Measurements from ENCODE around the gene HSPBP1.
A peak's percentile ranks its signal among the peaks of the same experiment; 100 is the strongest.
"Not testable (repeated sequence)": the region's sequence is repeated elsewhere in the genome, so short reads cannot be mapped to it uniquely, and the experiment has no call there.

Gene HSPBP1, protein sequence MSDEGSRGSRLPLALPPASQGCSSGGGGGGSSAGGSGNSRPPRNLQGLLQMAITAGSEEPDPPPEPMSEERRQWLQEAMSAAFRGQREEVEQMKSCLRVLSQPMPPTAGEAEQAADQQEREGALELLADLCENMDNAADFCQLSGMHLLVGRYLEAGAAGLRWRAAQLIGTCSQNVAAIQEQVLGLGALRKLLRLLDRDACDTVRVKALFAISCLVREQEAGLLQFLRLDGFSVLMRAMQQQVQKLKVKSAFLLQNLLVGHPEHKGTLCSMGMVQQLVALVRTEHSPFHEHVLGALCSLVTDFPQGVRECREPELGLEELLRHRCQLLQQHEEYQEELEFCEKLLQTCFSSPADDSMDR

DNA sequence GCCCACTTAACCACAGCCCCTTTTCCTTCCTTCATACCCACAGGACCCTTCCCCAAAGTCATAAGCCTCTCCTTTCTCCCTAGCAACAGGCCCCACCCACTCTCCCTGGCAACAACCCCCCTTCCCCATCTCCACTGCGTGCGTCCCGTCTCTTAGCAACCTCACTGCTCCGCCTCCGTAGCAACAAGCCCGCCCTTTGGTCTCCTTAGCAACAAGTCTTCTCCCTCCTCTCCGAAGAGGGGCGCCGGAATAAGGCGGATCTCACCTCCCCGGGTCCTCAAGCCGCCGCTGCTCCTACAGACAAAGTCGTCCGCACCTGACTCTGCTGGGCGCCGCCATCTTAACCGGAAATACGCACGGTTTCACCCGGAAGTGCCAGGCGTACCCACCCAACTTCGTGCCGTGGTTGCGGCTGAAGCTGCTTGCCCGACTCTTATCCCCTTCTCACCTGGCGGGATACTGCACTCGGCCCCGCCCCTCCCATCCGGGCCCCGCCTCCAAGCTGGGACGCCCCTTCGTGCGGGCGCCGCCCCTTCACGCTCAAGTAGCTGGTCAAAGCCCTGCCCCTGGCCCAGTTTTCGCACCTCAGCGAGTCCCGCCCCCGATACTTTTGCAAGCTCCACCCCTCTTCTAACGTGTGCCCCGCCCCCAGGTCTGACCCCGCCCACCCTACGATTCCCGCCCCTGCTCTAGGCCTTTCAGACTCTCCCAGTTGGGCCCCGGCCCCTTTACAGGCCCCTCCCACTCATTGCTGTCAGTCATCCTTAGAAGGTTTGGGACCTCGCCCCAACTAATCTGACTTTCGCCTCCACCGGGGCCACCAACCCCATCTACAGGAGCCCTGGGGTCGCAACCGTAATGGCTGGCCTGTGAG lies at the start of gene HSPBP1:
Gene HSPBP1 (minus strand): TSS at position 341 of the 874 bp plus-strand sequence. CDS start 502 bp downstream, outside the sequence.
- H3K4me3 Mint-ChIP-seq = peak within 1 kb of the TSS; percentile 98
- peaks cover 7% of the 10 kb centered on the region for H3K36me3 Mint-ChIP-seq (ENCODE audit: low read depth)
- peak within 1 kb of the TSS; percentile 97 for H3K27ac Mint-ChIP-seq
- peaks cover 9% of the 10 kb centered on the region for H3K27me3 Mint-ChIP-seq (ENCODE audit: low read depth)
- H3K9me3 Mint-ChIP-seq = no peaks in the 10 kb centered on the region
- peaks cover 26% of the 10 kb centered on the region for H3K4me1 Mint-ChIP-seq (ENCODE audit: low read depth)

DNA sequence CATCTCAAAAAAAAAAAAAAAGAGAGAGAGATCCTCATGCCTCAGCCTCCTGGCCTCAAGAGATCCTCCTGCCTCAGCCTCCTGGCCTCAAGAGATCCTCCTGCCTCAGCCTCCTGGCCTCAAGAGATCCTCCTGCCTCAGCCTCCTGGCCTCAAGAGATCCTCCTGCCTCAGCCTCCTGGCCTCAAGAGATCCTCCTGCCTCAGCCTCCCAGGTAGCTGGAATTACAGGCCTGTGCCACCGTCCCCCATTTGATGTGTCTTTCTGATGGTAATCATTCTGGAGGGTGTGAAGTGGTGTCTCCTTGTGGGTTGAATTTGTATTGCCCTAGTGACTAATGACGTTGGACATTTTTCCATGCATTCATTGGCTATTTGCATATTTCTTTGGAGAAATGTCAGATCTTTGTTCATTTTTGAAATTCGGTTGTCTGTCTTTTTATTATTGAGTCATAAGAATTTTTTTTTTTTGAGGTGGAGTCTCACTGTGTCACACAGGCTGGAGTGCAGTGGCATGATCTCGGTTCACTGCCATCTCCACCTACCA lies 48.9 kb upstream of the HSPBP1 start:
- not testable (repeated sequence) for H3K4me3 Mint-ChIP-seq; H3K9me3 Mint-ChIP-seq; H3K4me1 Mint-ChIP-seq (ENCODE audit: low read depth); H3K36me3 Mint-ChIP-seq (ENCODE audit: low read depth); H3K27me3 Mint-ChIP-seq (ENCODE audit: low read depth); H3K27ac Mint-ChIP-seq

DNA sequence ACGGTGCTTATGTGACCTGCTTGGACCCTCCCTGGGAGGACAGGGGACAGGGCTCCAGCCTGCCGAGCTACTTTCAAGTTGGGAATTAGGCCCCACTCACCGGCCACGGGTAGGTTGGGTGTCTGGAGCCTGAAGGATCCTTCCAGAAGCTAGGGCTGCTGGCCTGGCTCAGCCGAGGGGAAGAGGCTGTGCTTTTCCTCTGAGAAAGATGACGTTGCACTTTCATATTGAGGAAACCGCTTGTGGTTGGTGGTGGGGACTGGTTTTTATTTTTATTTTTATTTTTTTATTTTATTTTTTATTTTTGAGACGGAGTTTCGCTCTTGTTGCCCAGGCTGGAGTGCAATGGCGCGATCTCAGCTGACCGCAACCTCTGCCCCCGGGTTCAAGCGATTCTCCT lies 45.3 kb upstream of the HSPBP1 start, which contains the start of gene TMEM150B:
Gene TMEM150B (minus strand): TSS at position 170 of the 400 bp plus-strand sequence. CDS start 4,305 bp downstream, outside the sequence.
- Mint-ChIP-seq H3K27me3 (ENCODE audit: low read depth) (peaks cover 13% of the 10 kb centered on the region), H3K4me3 (no peak within 1 kb of the TSS), H3K4me1 (ENCODE audit: low read depth) (peaks cover 7% of the 10 kb centered on the region), H3K36me3 (ENCODE audit: low read depth) (no peaks in the 10 kb centered on the region), H3K9me3 (no peaks in the 10 kb centered on the region), H3K27ac (no peak within 1 kb of the TSS)

DNA sequence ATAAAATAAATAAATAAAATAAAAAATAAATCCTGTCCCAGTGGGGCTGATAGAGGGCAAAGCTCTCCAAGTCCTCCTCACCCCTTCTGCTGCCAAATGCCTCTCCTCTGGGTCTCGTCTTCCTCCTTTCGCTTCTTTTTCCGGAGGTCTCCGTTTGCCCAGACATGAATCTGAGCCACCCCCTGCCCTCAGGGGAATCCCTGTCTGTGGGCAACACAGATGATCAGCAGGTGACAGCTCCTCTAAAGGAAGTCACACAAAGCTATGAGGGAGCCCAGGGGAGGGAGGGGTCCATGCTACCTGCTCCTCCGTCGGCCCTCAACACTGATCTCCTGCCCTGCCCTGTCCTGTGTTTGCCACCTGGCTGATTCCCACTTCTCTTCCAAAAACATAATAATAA lies 44.8 kb upstream of the HSPBP1 start:
- Mint-ChIP-seq H3K4me3 (no peak overlapping the region), H3K36me3 (ENCODE audit: low read depth) (no peaks in the 10 kb centered on the region), H3K4me1 (ENCODE audit: low read depth) (peaks cover 7% of the 10 kb centered on the region), H3K9me3 (no peaks in the 10 kb centered on the region), H3K27me3 (ENCODE audit: low read depth) (peaks cover 13% of the 10 kb centered on the region), H3K27ac (no peak overlapping the region)

DNA sequence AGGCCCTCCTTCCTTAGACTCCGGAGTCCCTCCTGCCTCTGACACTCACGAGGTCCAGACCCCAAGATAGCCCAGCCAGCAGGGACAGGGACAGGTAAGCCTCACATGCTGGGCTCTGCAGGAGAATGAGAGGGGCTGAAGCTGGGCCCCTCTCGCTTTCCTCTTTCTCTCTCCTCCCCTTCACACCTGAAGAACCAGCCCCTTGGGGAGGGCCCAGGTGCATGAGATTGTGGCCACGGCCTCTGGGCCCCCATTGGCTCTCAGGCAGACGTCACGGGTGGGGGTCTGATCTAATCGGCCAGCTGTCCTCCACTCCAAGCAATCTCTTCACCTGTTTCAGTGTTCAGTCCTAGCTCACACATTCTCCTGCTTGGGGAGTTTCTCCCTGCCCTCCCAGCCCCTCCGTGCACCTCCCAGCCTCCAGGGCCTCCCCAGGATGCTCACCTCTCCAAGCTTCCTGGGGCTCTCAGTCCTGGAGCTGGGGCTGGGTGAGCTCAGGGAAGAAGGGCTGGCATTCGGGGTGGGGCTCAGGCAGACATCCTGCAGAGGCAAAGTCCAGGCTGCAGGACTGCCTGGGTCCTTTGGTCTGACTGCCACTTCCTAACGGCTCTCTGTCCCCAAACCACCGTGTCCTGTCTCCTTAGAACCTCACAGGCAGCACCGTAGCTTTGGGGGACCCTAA lies 42.4 kb upstream of the HSPBP1 start:
- Mint-ChIP-seq H3K4me3 (no peak overlapping the region), H3K27ac (no peak overlapping the region), H3K9me3 (no peaks in the 10 kb centered on the region), H3K27me3 (ENCODE audit: low read depth) (peaks cover 9% of the 10 kb centered on the region), H3K4me1 (ENCODE audit: low read depth) (peaks cover 7% of the 10 kb centered on the region), H3K36me3 (ENCODE audit: low read depth) (no peaks in the 10 kb centered on the region)

DNA sequence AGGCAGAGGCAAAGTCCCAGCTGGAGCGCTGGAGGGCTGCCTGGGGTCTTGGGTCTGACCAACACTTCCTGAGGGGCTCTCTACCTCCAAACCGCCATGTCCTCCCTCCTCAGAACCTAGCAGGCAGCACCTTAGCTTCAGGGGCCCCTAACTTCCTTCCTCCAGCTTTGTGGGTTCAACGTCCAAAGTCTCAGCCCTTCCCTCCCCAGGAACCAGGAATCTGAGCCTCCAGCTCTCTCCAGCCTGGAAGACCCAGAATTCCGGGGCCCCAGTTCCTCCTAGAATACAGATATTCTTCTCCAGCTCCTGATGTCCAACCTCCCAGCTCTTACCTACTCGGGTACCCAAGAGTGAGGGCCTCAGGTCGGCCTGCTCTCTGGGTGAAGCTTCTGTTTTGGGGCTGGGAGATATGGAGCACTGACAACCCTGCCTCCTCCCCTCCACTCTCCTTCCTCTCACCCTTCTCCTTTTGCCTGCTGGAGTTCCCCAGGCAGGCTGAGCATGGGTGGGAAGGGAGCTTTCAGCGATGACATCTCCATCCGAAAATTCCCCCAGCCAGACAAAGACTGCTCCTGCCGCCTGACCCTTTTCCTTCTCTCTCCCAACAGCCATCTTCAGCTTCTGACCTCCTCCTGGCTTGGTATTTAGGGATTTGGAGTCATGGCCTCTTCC lies 41.7 kb upstream of the HSPBP1 start:
- no peak overlapping the region for H3K4me3 Mint-ChIP-seq

DNA sequence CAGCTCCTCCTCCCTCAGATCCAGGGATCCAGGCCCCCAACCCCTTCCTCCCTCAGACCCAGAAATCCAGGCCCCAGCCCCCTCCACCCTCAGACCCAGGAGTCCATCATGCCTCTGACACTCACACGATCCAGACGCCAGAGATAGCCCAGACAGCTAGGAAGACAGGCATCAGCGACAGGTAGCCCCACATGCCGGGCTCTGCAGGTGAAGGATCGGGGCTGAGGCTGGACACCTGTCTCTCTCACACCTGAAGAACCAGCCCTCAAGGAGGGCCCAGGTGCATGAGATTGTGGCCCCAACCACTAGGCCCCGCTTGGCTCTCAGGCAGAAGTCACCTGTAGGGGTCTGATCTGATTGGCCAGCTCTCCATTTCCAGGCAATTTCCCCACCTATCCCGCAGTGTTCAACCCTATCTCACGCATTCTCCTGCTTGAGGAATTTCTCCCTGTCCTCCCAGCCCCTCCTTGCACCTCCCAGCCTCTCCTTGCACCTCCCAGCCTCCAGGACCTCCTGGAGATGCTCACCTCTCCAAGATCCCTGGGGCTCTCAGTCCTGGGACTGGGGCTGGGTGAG lies 41.0 kb upstream of the HSPBP1 start:
- H3K4me3 Mint-ChIP-seq = no peak overlapping the region
- H3K9me3 Mint-ChIP-seq = no peaks in the 10 kb centered on the region
- H3K27ac Mint-ChIP-seq = no peak overlapping the region
- H3K4me1 Mint-ChIP-seq (ENCODE audit: low read depth) = peaks cover 7% of the 10 kb centered on the region
- peaks cover 9% of the 10 kb centered on the region for H3K27me3 Mint-ChIP-seq (ENCODE audit: low read depth)
- no peaks in the 10 kb centered on the region for H3K36me3 Mint-ChIP-seq (ENCODE audit: low read depth)

More for the DNA sequence above, 41.7 kb upstream of the HSPBP1 start:
- peaks cover 7% of the 10 kb centered on the region for H3K4me1 Mint-ChIP-seq (ENCODE audit: low read depth)
- H3K9me3 Mint-ChIP-seq = no peaks in the 10 kb centered on the region
- H3K27me3 Mint-ChIP-seq (ENCODE audit: low read depth) = peaks cover 9% of the 10 kb centered on the region
- no peaks in the 10 kb centered on the region for H3K36me3 Mint-ChIP-seq (ENCODE audit: low read depth)
- no peak overlapping the region for H3K27ac Mint-ChIP-seq

DNA sequence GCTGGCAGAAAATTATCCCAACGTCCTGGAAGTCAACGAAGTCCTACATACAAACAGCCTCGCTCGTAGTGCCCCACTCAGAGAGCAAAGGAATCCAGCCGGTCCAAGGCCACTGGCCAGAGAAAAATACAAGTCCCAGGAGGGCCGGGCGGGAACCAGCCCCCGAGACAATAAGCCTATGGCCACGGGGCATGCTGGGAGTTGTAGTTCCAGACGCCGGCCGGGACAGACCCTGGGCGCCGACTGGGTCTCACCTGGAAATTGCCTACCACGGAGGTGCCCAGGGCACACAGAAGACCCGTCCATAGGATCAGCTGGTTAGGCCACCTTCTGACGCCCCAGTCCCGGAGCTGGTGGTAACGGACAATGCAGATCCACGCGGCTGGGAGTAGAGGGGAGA lies 39.9 kb upstream of the HSPBP1 start:
- H3K9me3 Mint-ChIP-seq = no peaks in the 10 kb centered on the region
- H3K36me3 Mint-ChIP-seq (ENCODE audit: low read depth) = no peaks in the 10 kb centered on the region
- peaks cover 9% of the 10 kb centered on the region for H3K27me3 Mint-ChIP-seq (ENCODE audit: low read depth)
- H3K4me1 Mint-ChIP-seq (ENCODE audit: low read depth) = peaks cover 4% of the 10 kb centered on the region
- no peak overlapping the region for H3K4me3 Mint-ChIP-seq
- H3K27ac Mint-ChIP-seq = no peak overlapping the region

DNA sequence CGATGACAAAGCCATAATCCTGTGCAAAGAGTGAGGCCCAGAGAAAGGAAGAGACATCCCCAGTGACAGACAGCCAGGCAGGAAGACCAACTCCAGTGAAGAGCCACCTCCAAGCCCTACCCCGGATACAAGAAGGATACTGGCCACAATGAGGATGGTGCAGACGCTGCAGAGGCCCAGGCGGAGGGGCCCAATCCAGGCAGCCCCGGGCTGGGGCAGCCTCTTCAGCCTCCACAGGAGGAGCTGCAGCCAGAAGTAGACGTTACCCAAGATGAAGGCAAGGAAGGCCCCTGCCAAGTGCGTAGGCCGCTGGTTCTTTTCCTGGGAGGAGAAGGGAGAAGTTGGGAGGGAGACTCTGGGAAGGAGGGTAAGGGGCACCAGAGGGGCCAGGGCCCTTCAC lies 36.7 kb upstream of the HSPBP1 start:
- no peaks in the 10 kb centered on the region for H3K4me1 Mint-ChIP-seq (ENCODE audit: low read depth)
- H3K36me3 Mint-ChIP-seq (ENCODE audit: low read depth) = no peaks in the 10 kb centered on the region
- H3K4me3 Mint-ChIP-seq = no peak overlapping the region
- H3K27me3 Mint-ChIP-seq (ENCODE audit: low read depth) = peaks cover under 1% of the 10 kb centered on the region
- no peak overlapping the region for H3K27ac Mint-ChIP-seq
- H3K9me3 Mint-ChIP-seq = no peaks in the 10 kb centered on the region

DNA sequence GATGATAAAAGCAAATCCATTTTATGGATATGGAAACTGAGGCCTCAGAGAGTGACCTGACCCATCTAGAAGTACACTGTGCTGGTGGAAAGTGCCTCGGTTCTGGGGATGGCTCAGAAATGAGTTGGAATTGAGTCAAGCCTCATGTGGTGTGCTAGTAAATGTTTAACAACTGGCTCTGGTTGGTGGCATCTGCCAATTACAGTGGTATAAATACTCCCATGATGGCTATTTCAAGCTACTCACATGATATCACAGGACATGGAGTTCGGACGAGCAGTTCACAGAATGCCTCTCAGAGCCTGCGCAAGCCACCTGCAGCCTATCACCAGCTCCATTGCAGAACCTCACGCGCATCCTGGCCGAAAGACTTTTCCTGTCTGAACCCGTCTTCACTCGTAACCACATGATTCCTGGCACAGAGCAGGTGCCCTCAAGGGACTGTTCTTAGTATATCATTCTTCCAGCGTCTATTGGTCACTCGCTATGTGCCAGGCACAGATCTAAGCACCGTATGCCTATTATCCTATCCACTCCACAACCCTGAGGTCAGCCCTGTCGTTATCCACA lies 36.1 kb upstream of the HSPBP1 start:
- Mint-ChIP-seq H3K4me1 (ENCODE audit: low read depth) (no peaks in the 10 kb centered on the region), H3K27me3 (ENCODE audit: low read depth) (no peaks in the 10 kb centered on the region), H3K4me3 (no peak overlapping the region), H3K9me3 (no peaks in the 10 kb centered on the region), H3K36me3 (ENCODE audit: low read depth) (no peaks in the 10 kb centered on the region), H3K27ac (no peak overlapping the region)

DNA sequence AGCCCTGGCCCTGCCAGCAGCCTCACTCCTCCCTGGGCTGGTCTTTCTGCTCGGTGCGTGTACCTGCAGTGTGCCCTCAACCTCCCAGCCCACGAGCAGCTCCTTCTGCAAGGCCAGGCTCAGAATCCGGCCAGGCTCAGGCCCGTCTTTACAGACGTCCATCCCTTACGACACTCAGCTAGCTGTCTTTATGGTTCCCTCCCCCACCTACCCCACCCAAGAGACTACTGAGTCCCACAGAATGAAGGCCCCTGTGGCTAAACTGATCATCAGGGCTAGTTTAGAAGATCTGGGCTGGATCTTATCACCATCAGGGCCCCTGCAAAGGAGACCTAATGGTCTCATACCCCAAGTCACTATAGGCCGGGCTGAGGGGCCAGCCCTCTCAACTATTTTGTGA lies 34.5 kb upstream of the HSPBP1 start:
- no peaks in the 10 kb centered on the region for H3K36me3 Mint-ChIP-seq (ENCODE audit: low read depth)
- no peaks in the 10 kb centered on the region for H3K9me3 Mint-ChIP-seq
- no peak overlapping the region for H3K27ac Mint-ChIP-seq
- H3K4me1 Mint-ChIP-seq (ENCODE audit: low read depth) = no peaks in the 10 kb centered on the region
- H3K27me3 Mint-ChIP-seq (ENCODE audit: low read depth) = no peaks in the 10 kb centered on the region
- no peak overlapping the region for H3K4me3 Mint-ChIP-seq

DNA sequence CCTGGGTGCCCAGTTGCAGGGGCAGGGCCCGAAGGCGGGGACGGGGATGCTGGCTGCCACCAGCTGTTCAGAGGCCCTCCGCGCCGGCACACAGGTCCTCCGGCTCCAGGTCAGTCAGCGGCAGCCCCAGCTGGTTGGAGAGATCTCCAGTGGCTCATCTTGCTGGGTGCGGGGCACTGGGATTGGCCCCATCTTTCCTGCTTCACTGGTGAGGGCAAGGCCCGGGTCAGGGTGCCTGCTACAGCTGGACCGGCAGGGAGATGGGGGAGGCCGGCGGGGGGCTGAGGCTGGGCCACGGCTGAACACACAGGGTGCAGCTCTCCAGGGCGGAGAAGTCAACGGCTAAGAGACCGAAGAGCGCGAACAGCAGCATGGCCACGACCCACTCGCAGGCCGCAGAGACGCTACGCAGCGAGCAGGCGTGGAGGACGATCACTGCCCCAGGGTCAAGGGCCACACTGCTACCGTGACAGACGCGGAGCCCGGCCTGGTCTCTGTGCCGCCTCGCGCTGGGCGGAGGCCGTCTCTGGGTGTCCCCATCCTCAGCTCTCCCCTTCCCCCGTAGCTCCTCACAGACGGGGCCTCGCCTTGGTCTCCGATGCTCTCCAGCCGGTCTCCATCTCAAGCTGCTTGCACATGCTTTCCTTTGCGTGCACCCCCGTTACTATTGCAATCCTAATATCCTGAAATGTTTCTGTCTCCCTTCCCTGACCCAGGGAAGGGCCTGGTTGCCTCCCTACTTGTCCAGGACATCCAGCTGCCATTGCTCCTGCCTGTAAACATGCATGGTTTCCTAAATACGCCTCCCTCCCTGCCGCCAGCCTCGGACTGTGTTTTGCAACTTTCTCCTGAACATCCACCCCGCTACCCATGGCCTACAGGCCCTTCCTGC lies 33.0 kb upstream of the HSPBP1 start:
- Mint-ChIP-seq H3K36me3 (ENCODE audit: low read depth) (no peaks in the 10 kb centered on the region), H3K9me3 (no peaks in the 10 kb centered on the region), H3K4me1 (ENCODE audit: low read depth) (no peaks in the 10 kb centered on the region), H3K4me3 (no peak overlapping the region), H3K27ac (no peak overlapping the region), H3K27me3 (ENCODE audit: low read depth) (no peaks in the 10 kb centered on the region)

DNA sequence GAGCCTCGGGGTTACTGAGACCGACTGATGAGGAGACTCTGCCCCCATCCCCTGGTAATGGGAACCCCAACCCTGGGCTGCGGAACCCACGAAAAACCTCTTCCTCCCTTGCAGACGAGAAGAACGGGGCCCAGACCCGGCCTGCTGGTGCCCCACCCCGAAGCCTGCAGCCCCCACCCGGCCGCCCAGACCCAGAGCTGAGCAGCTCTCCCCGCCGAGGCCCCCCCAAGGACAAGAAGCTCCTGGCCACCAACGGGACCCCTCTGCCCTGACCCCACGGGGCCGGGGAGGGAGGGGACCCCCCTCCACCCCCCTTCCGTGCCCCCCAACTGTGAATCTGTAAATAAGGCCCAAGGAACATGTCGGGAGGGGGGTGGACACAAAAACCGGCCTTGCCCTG lies 31.9 kb upstream of the HSPBP1 start:
- no peaks in the 10 kb centered on the region for H3K4me1 Mint-ChIP-seq (ENCODE audit: low read depth)
- H3K36me3 Mint-ChIP-seq (ENCODE audit: low read depth) = peaks cover 3% of the 10 kb centered on the region
- H3K4me3 Mint-ChIP-seq = no peak overlapping the region
- no peak overlapping the region for H3K27ac Mint-ChIP-seq
- no peaks in the 10 kb centered on the region for H3K27me3 Mint-ChIP-seq (ENCODE audit: low read depth)
- no peaks in the 10 kb centered on the region for H3K9me3 Mint-ChIP-seq

All from T-helper 1 cell treated with Interleukin-12 subunit alpha and Interleukin-12 subunit beta and Interleukin-4 antibody, amounts not matched to agents 30 μg/mL and 1 μg/mL, for 36 hours (primary cell).